ENCODE results near the gene MIB1. TPM values are rescaled to one million over a fixed set of nuclear protein-coding genes. Genes with fewer than 3 reads are reported as not detected.

Gene MIB1
- total RNA-seq, 2 experiments from 2014 or later = 13.6 to 15.3 TPM

GRCh38 chr18:21762181-21762772 is 21.7 kb downstream of the MIB1 start:
- Mint-ChIP-seq H3K4me1 (ENCODE audit: low read depth) (peaks cover 41% of the 10 kb centered on the region), H3K36me3 (ENCODE audit: low read depth) (peaks cover 21% of the 10 kb centered on the region), H3K4me3 (no peak overlapping the region), H3K27ac (no peak overlapping the region), H3K27me3 (no peaks in the 10 kb centered on the region), H3K9me3 (no peaks in the 10 kb centered on the region)
- intact Hi-C loops (cut with DNase I, micrococcal nuclease) = no loop called here
- TF ChIP-seq CTCF (IDR thresholded peaks at IDR 0.05) = no peak
- H3K27ac ChIP-seq (ENCODE audit: low read depth in 1 of 2, low read length in 2 of 2) = no peak overlapping the region
- ATAC-seq (ENCODE audit: poor library complexity) (no peak), DNase-seq (no peak)
- H3K36me3 ChIP-seq (ENCODE audit: insufficient read depth, low read length) = peaks cover 18% of the 10 kb centered on the region
- POLR2A ChIA-PET = no interaction called here
- H3K4me3 ChIP-seq (ENCODE audit: low read length) = no peak overlapping the region
- no peaks in the 10 kb centered on the region for H3K27me3 ChIP-seq (ENCODE audit: control insufficient read depth in 1 of 2, insufficient read depth in 2 of 2, low read length in 2 of 2)
- CTCF ChIA-PET = no interaction called here
- H3K9me3 ChIP-seq (ENCODE audit: control insufficient read depth in 1 of 2, insufficient read depth in 1 of 2, low read length in 2 of 2) = no peaks in the 10 kb centered on the region
- no peaks in the 10 kb centered on the region for H3K4me1 ChIP-seq (ENCODE audit: insufficient read depth, low read length)

- POLR2A ChIA-PET = interaction anchor here (0.6 kb wide), 1 partner anchor 11 kb away, joined by 3 read pairs; no protein-coding TSS in a partner anchor
- CTCF ChIA-PET = no interaction called here
- Histone ChIP-seq H3K27me3 (ENCODE audit: control insufficient read depth in 1 of 2, insufficient read depth in 2 of 2, low read length in 2 of 2) (no peaks in the 10 kb centered on the region), H3K36me3 (ENCODE audit: insufficient read depth, low read length) (peaks cover 32% of the 10 kb centered on the region), H3K27ac (ENCODE audit: low read depth in 1 of 2, low read length in 2 of 2) (no peak overlapping the region), H3K4me1 (ENCODE audit: insufficient read depth, low read length) (no peaks in the 10 kb centered on the region), H3K4me3 (ENCODE audit: low read length) (no peak overlapping the region), H3K9me3 (ENCODE audit: control insufficient read depth in 1 of 2, insufficient read depth in 1 of 2, low read length in 2 of 2) (no peaks in the 10 kb centered on the region)
- ATAC-seq (ENCODE audit: poor library complexity) (no peak), DNase-seq (no peak)
- peaks cover 41% of the 10 kb centered on the region for H3K4me1 Mint-ChIP-seq (ENCODE audit: low read depth)
- H3K27me3 Mint-ChIP-seq = no peaks in the 10 kb centered on the region
- H3K9me3 Mint-ChIP-seq = no peaks in the 10 kb centered on the region
- H3K36me3 Mint-ChIP-seq (ENCODE audit: low read depth) = peaks cover 37% of the 10 kb centered on the region
- no peak for TF ChIP-seq CTCF (IDR thresholded peaks at IDR 0.05)
- no peak overlapping the region for H3K4me3 Mint-ChIP-seq
- intact Hi-C loops (cut with DNase I, micrococcal nuclease) = no loop called here
- H3K27ac Mint-ChIP-seq = no peak overlapping the region
Observed at GRCh38 chr18:21763846-21764646, 23.5 kb downstream of the MIB1 start.

GRCh38 chr18:21769206-21769605 is 28.6 kb downstream of the MIB1 start:
- H3K36me3 Mint-ChIP-seq (ENCODE audit: low read depth) = peaks cover 61% of the 10 kb centered on the region
- no peak for DNase-seq
- H3K4me3 Mint-ChIP-seq = no peak overlapping the region
- Histone ChIP-seq H3K4me3 (ENCODE audit: low read length) (no peak overlapping the region), H3K9me3 (ENCODE audit: control insufficient read depth in 1 of 2, insufficient read depth in 1 of 2, low read length in 2 of 2) (no peaks in the 10 kb centered on the region), H3K27me3 (ENCODE audit: control insufficient read depth in 1 of 2, insufficient read depth in 2 of 2, low read length in 2 of 2) (no peaks in the 10 kb centered on the region), H3K4me1 (ENCODE audit: insufficient read depth, low read length) (no peaks in the 10 kb centered on the region), H3K36me3 (ENCODE audit: insufficient read depth, low read length) (peaks cover 40% of the 10 kb centered on the region), H3K27ac (ENCODE audit: low read depth in 1 of 2, low read length in 2 of 2) (no peak overlapping the region)
- no peak for TF ChIP-seq CTCF (IDR thresholded peaks at IDR 0.05)
- no peaks in the 10 kb centered on the region for H3K27me3 Mint-ChIP-seq
- ATAC-seq (ENCODE audit: poor library complexity) = no peak
- H3K27ac Mint-ChIP-seq = no peak overlapping the region
- H3K4me1 Mint-ChIP-seq (ENCODE audit: low read depth) = peaks cover 3% of the 10 kb centered on the region
- intact Hi-C loops (cut with DNase I, micrococcal nuclease) = no loop called here
- H3K9me3 Mint-ChIP-seq = no peaks in the 10 kb centered on the region
- ChIA-PET CTCF (no interaction called here), POLR2A (no interaction called here)
